Thoracic aorta (tissue), 2 donors: ENCODE results near the gene PPDPF. TPM values are rescaled to one million over a fixed set of nuclear protein-coding genes. Genes with fewer than 3 reads are reported as not detected.

Source experiments
- ATAC-seq: fragments of 150-250 bp; one replicate; pipeline ENCODE4 v1.8.0; 2017; ENCODE audit warnings: low read depth; ENCODE audit not compliant: insufficient number of reproducible peaks, low FRiP score
- DNase-seq: peaks from one replicate; pipeline ENCODE4 v3.0.0-alpha.2; 2020; ENCODE audit warnings: low spot score
- H3K27ac ChIP-seq, 2 donors: fragments of 200-600 bp; sonication (generic); 1 replicate in 1 of 2; 2 replicates in 1 of 2; pipeline ENCODE4 v1.5.1; 2016; ENCODE audit warnings: mild to moderate bottlenecking in 2 of 2, moderate library complexity in 2 of 2
- H3K27me3 ChIP-seq: fragments of 200-600 bp; sonication (generic); replicated peaks from 2 replicates; pipeline ENCODE4 v1.6.0; 2016; ENCODE audit warnings: mild to moderate bottlenecking; ENCODE audit not compliant: insufficient read depth
- H3K36me3 ChIP-seq: fragments of 200-600 bp; sonication (generic); one replicate; pipeline ENCODE4 v1.5.1; 2016
- H3K4me1 ChIP-seq, 2 donors: fragments of 200-600 bp; sonication (generic); 1 replicate in 1 of 2; 2 replicates in 1 of 2; pipeline versions ENCODE4 v1.5.1 to v1.6.0; 2016; ENCODE audit warnings: low read depth in 2 of 2, mild to moderate bottlenecking in 1 of 2; ENCODE audit not compliant: control insufficient read depth in 1 of 2
- H3K4me3 ChIP-seq: fragments of 200-600 bp; sonication (generic); 2 replicates; pipeline ENCODE4 v1.5.1; 2016; ENCODE audit warnings: mild to moderate bottlenecking
- H3K9me3 ChIP-seq: fragments of 200-600 bp; sonication (generic); 2 replicates; pipeline ENCODE4 v1.5.1; 2016
- CTCF ChIP-seq: fragments of 200-600 bp; sonication (generic); IDR thresholded peaks from one replicate; pipeline ENCODE4 v1.5.1; 2019; ENCODE audit warnings: antibody characterized with exemption
- total RNA-seq, 2 donors: library from RNA; depleted of rRNA; stranded (reverse); fragments of >200 nt; gene quantifications; one replicate each; pipeline versions ENCODE4 v1.1.0 to v1.2.3, GENCODE V29; 2016

PPDPF gene
- total RNA-seq, 2 donors from 2014 or later, result 105 to 197 TPM

- Histone ChIP-seq H3K36me3 (peaks cover 23% of the 10 kb centered on the region), H3K4me3 (no peak overlapping the region), H3K4me1 (no peaks in the 10 kb centered on the region), H3K9me3 (no peaks in the 10 kb centered on the region), H3K27ac (no peak overlapping the region), H3K27me3 (no peaks in the 10 kb centered on the region)
- ATAC-seq (no peak), DNase-seq (no peak)
- no peak for TF ChIP-seq CTCF
Observed at GRCh38 chr20:63560333-63560805, 39.8 kb downstream of the PPDPF start.

GRCh38 chr20:63560856-63561609, 40.5 kb downstream of the PPDPF start:
- TF ChIP-seq CTCF, result no peak
- Histone ChIP-seq H3K4me1 (no peaks in the 10 kb centered on the region), H3K9me3 (no peaks in the 10 kb centered on the region), H3K27ac (no peak overlapping the region), H3K36me3 (peaks cover 23% of the 10 kb centered on the region), H3K27me3 (no peaks in the 10 kb centered on the region), H3K4me3 (no peak overlapping the region)
- DNase-seq (no peak), ATAC-seq (no peak)

- H3K27ac ChIP-seq, result no peak overlapping the region
- no peaks in the 10 kb centered on the region for H3K27me3 ChIP-seq
- H3K4me3 ChIP-seq, result no peak overlapping the region
- ATAC-seq (no peak), DNase-seq (no peak)
- H3K9me3 ChIP-seq, result no peaks in the 10 kb centered on the region
- no peak for TF ChIP-seq CTCF
- H3K4me1 ChIP-seq, result no peaks in the 10 kb centered on the region
- H3K36me3 ChIP-seq, result peaks cover 23% of the 10 kb centered on the region
Observed at GRCh38 chr20:63561624-63562396, 41.2 kb downstream of the PPDPF start.

- H3K9me3 ChIP-seq, result no peaks in the 10 kb centered on the region
- no peaks in the 10 kb centered on the region for H3K27me3 ChIP-seq
- H3K36me3 ChIP-seq, result peaks cover 23% of the 10 kb centered on the region
- ATAC-seq (no peak), DNase-seq (no peak)
- no peak overlapping the region for H3K4me3 ChIP-seq
- no peak for TF ChIP-seq CTCF
- no peak overlapping the region for H3K27ac ChIP-seq
- H3K4me1 ChIP-seq, result no peaks in the 10 kb centered on the region
Observed at GRCh38 chr20:63562461-63563224, 42.1 kb downstream of the PPDPF start.
